IPS DF 19.7 (cell line): ENCODE data around the gene GRM7.

Experiments used
- DNase-seq: peaks from one replicate; pipeline ENCODE4 v3.0.0-alpha.2; 2013; ENCODE audit warnings: low read depth, low spot score

GRM7 gene

DNA sequence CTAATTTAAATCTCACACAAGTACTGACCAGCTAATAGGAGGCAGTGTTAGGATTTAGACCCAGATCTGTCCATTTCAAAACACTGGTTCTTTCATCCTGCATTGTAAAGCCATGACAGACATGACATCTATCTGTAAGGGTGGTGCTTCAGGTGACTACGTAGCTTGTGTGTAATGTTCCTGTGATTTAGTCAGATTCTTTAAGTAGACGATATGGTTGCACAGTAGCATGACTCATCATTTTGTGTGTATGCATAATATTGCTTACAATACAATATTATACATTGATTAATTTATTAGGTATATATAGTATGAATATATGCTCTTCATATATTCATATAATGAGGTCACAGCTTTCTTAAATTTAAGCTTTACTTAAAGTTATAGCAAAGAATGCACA, 628.5 kb downstream of the GRM7 start:
- no peak for DNase-seq

GRCh38 chr3:7498715-7499114, 637.8 kb downstream of the GRM7 start:
- no peak for DNase-seq

- no peak for DNase-seq
Measured at GRCh38 chr3:7503431-7503830, 642.5 kb downstream of the GRM7 start.

DNA sequence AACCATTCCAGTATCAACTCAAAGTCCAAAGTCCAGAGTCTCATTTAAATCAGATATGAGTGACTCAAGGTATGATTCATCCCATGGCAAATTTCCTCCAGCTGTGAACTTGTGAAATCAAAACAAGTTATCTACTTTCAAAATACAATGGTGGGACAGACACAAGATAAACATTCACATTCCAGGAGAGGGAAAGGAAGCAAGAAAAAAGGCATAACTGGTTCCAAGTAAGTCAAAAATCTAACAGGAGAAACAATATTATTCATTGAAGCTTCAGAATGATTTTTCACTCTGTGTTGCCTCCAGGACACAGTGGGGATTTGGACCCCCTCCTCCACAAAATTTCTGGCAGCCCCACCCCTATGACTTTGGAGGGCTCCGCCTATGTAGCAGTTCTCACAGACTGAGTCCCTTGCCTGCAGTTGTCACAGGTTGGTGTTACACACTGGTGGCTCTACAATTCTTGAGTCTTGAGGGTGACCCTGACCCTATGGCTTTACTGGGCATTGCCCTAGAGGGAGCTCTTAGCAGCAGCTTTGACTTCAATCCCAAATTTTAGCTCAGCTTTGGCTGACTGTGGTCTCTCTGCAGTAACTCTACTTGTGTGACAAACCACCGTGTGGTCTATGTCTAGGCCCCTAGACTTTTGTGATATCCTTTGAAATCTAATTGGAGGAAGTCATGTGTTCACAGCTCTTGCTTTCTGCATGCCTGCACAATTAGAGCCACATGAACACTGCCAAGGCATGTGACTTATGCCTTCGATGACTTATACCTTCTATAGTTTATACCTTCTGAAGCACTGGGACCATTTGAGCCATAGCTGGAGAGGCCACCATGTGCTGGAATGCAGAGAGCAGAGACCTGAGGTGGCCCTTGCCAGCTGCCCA, 644.2 kb downstream of the GRM7 start:
- no peak for DNase-seq

DNA sequence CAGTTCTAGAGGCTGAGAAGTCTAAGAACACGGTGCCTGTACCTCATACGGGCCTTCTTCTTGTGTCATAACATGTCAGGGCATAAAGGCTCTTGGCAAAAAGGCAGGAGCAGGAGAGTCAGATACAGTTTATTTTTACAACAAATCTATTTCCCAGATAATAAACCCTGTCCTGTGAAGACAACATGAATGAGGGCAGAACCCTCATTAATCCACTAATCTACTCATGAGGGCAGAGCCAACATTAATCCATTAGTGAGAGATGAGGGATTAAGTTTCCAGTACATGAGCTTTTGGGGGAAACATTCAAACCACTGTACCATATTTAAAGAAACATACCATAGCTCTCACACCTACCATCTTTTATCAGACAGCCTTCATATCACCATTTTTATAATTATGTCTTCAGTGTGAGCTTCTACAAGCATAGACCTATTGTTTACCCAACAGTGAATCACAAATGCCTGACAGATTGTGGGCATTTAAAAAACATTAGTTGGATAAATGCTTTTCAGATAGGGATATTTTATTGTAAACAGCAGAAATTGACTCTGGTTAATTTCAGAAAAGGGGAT, 645.8 kb downstream of the GRM7 start:
- no peak for DNase-seq

- no peak for DNase-seq
Measured at GRCh38 chr3:7508821-7509220, 647.9 kb downstream of the GRM7 start.

- DNase-seq = no peak
Measured at GRCh38 chr3:7512048-7512447, 651.1 kb downstream of the GRM7 start.

GRCh38 chr3:7518026-7518425, 657.1 kb downstream of the GRM7 start:
- no peak for DNase-seq

- DNase-seq = no peak
Measured at GRCh38 chr3:7518456-7518855, 657.5 kb downstream of the GRM7 start.

DNA sequence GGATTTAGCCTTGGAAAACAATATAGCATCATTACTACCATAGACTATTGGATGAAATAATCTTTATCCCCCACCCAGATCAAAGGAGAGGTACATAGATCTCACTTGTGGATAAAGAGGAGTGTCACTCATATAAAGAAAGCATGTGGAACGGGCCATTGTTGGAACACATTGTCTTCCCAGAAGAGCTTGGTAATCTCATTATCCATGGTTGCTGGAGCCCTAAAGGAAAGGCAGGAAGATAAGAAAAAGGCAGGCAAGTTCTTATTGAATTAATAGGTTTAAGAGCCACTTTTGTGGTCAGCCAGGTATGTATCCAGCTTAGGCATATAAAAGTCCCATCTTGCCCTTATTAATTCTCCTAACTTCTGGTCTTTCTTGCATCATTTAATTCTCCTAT, 659.1 kb downstream of the GRM7 start:
- no peak for DNase-seq

DNA sequence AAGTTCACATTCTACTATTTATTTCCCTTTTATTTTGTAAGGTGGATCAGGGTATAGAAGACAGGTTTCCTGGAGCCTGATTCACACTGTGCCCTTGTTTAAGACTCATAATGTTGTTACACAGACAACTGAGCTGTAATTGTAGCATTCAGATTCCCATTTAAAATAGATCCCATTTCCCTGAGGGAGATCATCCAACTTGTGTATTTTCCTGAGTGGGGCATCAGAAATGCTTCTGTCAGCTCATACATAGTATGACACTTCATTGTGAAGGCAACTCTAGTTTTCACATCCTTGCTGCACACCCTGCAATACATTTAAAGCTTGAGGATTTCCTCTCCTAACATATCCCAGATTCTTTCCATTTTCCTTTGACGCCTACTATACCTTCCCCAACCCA, 659.7 kb downstream of the GRM7 start:
- DNase-seq = no peak

- DNase-seq = no peak
Measured at GRCh38 chr3:7536510-7536909, 675.6 kb downstream of the GRM7 start.

GRCh38 chr3:7536921-7537320, 676.0 kb downstream of the GRM7 start:
- no peak for DNase-seq

- DNase-seq = no peak
Measured at GRCh38 chr3:7543294-7543880, 682.5 kb downstream of the GRM7 start.

DNA sequence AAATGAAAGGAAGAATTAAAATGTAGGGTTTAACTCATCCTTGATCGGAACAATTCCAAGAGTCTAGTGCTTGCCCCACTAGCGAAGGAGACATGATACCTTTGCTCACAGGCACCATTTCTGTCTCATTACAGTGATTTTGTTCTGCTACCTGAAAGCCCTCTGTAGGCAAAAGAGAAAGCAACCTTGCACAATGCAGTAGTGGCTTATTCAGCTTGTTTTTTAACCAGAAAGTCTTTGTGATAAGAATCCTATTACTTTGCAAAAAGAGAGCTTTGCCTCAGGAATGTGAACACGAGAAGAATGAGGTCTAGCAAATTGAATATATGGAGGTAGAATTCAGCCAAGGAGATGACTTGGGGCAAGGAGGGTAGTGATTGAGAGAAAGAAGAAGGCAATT, 684.4 kb downstream of the GRM7 start:
- DNase-seq = no peak

- no peak for DNase-seq
Measured at GRCh38 chr3:7546253-7546652, 685.3 kb downstream of the GRM7 start.

DNA sequence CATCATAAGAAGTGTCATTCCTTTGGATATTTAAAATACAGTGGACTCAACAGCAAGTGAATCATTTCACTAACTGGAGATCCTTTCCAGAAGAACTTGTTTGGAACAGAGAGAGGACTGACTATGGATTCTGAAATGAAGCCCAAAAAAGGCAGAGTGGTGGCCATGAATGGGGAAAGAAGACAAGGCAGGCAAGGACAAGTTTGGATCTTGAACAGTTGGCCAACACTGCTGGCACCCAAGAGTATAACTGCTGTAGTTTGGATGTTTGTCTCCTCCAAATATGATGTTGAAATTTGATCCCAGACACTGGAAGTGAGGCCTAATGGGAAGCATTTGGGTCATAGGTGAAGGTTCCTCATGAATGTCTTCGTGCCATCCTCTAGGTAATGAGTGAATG, 686.9 kb downstream of the GRM7 start:
- no peak for DNase-seq

DNA sequence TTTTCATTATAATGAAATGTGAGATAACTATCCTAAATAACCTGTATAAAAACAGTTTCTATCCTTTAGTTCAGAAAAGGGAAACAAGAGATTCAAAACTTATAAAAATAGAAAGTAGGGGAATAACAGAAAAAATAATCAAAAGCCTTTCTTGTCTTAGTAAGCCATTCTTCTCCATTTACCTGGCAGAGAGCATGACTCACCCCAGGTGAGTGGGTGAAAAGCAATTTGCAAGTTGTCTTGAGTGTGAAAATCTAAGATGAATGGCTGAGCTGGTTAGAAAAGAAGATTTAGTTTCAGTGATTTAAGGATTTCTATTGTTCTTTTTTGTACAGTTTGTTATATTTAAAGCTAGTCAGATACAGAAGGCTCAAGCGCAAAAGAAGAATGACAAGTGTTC, 702.0 kb downstream of the GRM7 start:
- no peak for DNase-seq

- no peak for DNase-seq
Measured at GRCh38 chr3:7565574-7565973, 704.7 kb downstream of the GRM7 start.

DNA sequence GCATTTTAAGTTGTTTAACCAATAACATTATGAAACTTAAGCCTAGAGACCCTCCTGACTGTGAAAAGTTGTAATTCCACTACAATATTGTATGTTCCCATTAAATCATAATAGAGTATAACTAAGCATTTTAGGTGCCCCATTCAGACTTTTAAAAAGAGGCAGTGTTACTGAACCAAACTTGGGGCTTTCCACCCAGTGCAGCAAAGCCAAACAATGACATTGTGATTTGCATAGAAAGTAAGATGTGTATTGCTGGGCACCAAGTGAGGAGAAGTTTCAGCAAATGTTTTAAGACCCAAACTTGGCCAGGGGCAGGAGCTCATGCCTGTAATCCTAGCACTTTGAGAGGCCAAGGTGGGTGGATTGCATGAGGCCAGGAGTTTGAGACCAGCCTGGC, 706.2 kb downstream of the GRM7 start:
- no peak for DNase-seq

- no peak for DNase-seq
Measured at GRCh38 chr3:7568526-7569184, 707.7 kb downstream of the GRM7 start.

GRCh38 chr3:7573330-7573729, 712.4 kb downstream of the GRM7 start:
- no peak for DNase-seq

DNA sequence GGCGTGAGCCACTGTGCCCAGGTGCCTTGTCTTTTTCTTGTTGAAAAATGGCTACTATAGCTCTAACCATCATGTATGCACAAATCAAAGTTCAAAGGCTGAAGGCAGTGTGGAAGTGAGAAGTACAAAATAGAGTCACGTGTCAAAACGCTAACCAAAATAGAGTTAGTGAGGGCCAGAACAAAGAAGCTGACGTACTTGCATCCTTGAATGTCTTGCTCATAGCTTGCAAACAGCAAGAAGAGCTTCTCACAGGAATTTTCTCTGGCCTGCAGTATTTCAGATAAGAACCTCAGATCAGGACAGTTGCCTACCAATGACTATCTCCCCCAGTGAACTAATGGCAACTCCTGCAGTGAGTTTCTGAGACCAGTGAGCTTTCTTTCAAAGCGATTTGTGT, 713.5 kb downstream of the GRM7 start:
- no peak for DNase-seq
